HepG2 (cell line): ENCODE data around the gene KATNAL1. TPM values are rescaled to one million over a fixed set of nuclear protein-coding genes. Genes with fewer than 3 reads are reported as not detected.

Experiments used
- ATAC-seq: fragments of 200-7000 bp; cut with Tn5 transposase; 3 replicates; pipeline ENCODE4 v1.9.1; 2020; ENCODE audit warnings: mild to moderate bottlenecking, moderate library complexity
- BruUV-seq: library from RNA; stranded (reverse); fragments of 400-500 nt; replicated peaks from 2 replicates; lab custom pipeline; 2021; lab: Mats Ljungman, UMichigan
- CTCF ChIA-PET: fragments of 300-600 bp; formaldehyde crosslinking; extraction: SDS; loops from one replicate; lab custom pipeline; 2021; ENCODE audit warnings: low total read pairs, inconsistent platforms, low intra/inter-chr PET ratio; lab: Yijun Ruan, JAX
- POLR2A ChIA-PET: fragments of 350-600 bp; sonication (Branson Sonifier 250); formaldehyde crosslinking; loops from one replicate; lab custom pipeline; 2020; ENCODE audit warnings: antibody characterized with exemption, inconsistent platforms; lab: Yijun Ruan, JAX
- DNase-seq: peaks from one replicate; pipeline ENCODE4 v3.0.0-alpha.2; 2015; ENCODE audit warnings: low spot score
- FAIRE-seq: peaks from 3 replicates; lab custom pipeline; 2011; peaks lifted over from hg19 to GRCh38; lab: Jason Lieb, UNC
- H2AFZ ChIP-seq: one replicate; pipeline ENCODE4 v1.6.1; 2011; ENCODE audit warnings: low read length, inconsistent platforms
- H3K27ac ChIP-seq: fragments of 300-600 bp; 3 replicates; pipeline ENCODE4 v1.8.0; 2011; ENCODE audit warnings: mixed run types, mild to moderate bottlenecking, mixed read lengths, low read length, inconsistent platforms; ENCODE audit not compliant: insufficient read depth; ENCODE audit errors: extremely low read length
- H3K27me3 ChIP-seq, 2 experiments: fragments of 200-600 bp in 1 of 2; 2 replicates in 1 of 2; 3 replicates in 1 of 2; pipeline versions ENCODE4 v1.6.0 to v1.8.0; 2011; ENCODE audit warnings: low read length in 2 of 2, mild to moderate bottlenecking in 2 of 2, moderate library complexity in 2 of 2, inconsistent platforms in 1 of 2; ENCODE audit not compliant: insufficient read depth in 2 of 2, control insufficient read depth in 1 of 2
- H3K36me3 ChIP-seq, 2 experiments: fragments of 200-600 bp in 1 of 2; replicated peaks in 1 of 2; 2 replicates in 1 of 2; 3 replicates in 1 of 2; pipeline versions ENCODE4 v1.5.1 to v1.8.0; 2011; ENCODE audit warnings: low read length in 2 of 2, inconsistent platforms in 1 of 2; ENCODE audit not compliant: insufficient read depth in 2 of 2, control insufficient read depth in 1 of 2
- H3K4me1 ChIP-seq: 2 replicates; pipeline ENCODE4 v1.5.1; 2012; ENCODE audit warnings: low read length, inconsistent platforms; ENCODE audit not compliant: insufficient read depth
- H3K4me2 ChIP-seq: 2 replicates; pipeline ENCODE4 v1.6.0; 2011; ENCODE audit warnings: low read depth, low read length, inconsistent platforms
- H3K4me3 ChIP-seq, 3 experiments: fragments of 200-600 bp in 1 of 3; sonication (generic), shearing (Covaris generic) in 1 of 3; replicated peaks in 1 of 3; 2 replicates each; pipeline ENCODE4 v1.5.1; 2011 to 2016; ENCODE audit warnings: low read length in 3 of 3, inconsistent platforms in 2 of 3, low read depth in 2 of 3, mild to moderate bottlenecking in 2 of 3, control low read depth in 1 of 3, mixed read lengths in 1 of 3; ENCODE audit not compliant: insufficient read depth in 1 of 3
- H3K79me2 ChIP-seq: one replicate; pipeline ENCODE4 v1.6.1; 2011; ENCODE audit warnings: low read length, inconsistent platforms; ENCODE audit not compliant: insufficient read depth
- H3K9ac ChIP-seq: 2 replicates; pipeline ENCODE4 v1.6.0; 2011; ENCODE audit warnings: mild to moderate bottlenecking, low read depth, low read length, inconsistent platforms; ENCODE audit not compliant: insufficient read depth
- H3K9me3 ChIP-seq: 2 replicates; pipeline ENCODE4 v1.5.1; 2012; ENCODE audit warnings: mild to moderate bottlenecking, low read length
- H4K20me1 ChIP-seq: 2 replicates; pipeline ENCODE4 v1.6.0; 2011; ENCODE audit warnings: inconsistent platforms, mild to moderate bottlenecking, low read length, moderate library complexity; ENCODE audit not compliant: insufficient read depth
- GLI4 ChIP-seq: sonication (generic); formaldehyde crosslinking; IDR thresholded peaks from 2 replicates; pipeline ENCODE4 v1.5.1; 2020; ENCODE audit warnings: missing genetic modification reagents, mild to moderate bottlenecking, moderate library complexity, borderline replicate concordance
- HNF1B ChIP-seq: sonication (generic); formaldehyde crosslinking; IDR thresholded peaks from 2 replicates; pipeline ENCODE4 v1.5.1; 2020; ENCODE audit warnings: mild to moderate bottlenecking, moderate library complexity, missing genetic modification reagents
- KDM6A ChIP-seq: IDR thresholded peaks from 2 replicates; pipeline ENCODE4 v1.6.1; 2016; ENCODE audit warnings: low read depth
- MTF1 ChIP-seq: sonication (generic); formaldehyde crosslinking; IDR thresholded peaks from 2 replicates; pipeline ENCODE4 v1.5.0; 2020; ENCODE audit warnings: missing genetic modification reagents
- RCOR2 ChIP-seq: IDR thresholded peaks from 2 replicates; pipeline ENCODE4 v1.6.1; 2016; ENCODE audit warnings: missing biosample characterization, missing genetic modification reagents
- TEAD2 ChIP-seq: sonication (generic); formaldehyde crosslinking; IDR thresholded peaks from 2 replicates; pipeline ENCODE4 v1.9.0; 2021; ENCODE audit warnings: missing genetic modification reagents
- ZSCAN25 ChIP-seq: sonication (generic); formaldehyde crosslinking; IDR thresholded peaks from 2 replicates; pipeline ENCODE4 v1.8.0; 2022; ENCODE audit warnings: mild to moderate bottlenecking, missing genetic modification reagents
- WGBS: methylation state at CpG from one replicate; pipeline ENCODE4 v1.1.6; 2017; ENCODE audit warnings: low lambda C conversion rate; 5-methylcytosine and 5-hydroxymethylcytosine counted together
- in situ Hi-C: cut with HindIII; loops from 2 replicates; pipeline ENCODE4 v1.10.0; 2017; ENCODE audit warnings: low pct_unique_long_range_greater_than_20kb; ENCODE audit not compliant: extremely low pct_ligation_motif_present
- intact Hi-C: fragments of 100-400 bp; cut with micrococcal nuclease; formaldehyde crosslinking; loops from one replicate; pipeline ENCODE4 v1.10.0; 2022; ENCODE audit not compliant: unreplicated experiment
- polyA plus RNA-seq, 8 experiments: library from polyadenylated mRNA; depleted of rRNA in 3 of 8; stranded (reverse) in 7 of 8; unstranded in 1 of 8; fragments of >200 nt; fragmentation: Illumina TruSeq in 4 of 8; extraction: Trizol in 4 of 8; gene quantifications; 2 replicates each; pipeline versions ENCODE4 v1.2.1 to v1.2.3, GENCODE V29; 2011 to 2016; ENCODE audit warnings: low read depth in 4 of 8, missing spikeins in 1 of 8, mixed read lengths in 1 of 8; ENCODE audit not compliant: insufficient read depth in 1 of 8
- total RNA-seq, 5 experiments: library from RNA; depleted of rRNA; stranded (reverse); fragments of >200 nt; fragmentation: Illumina TruSeq; extraction: Trizol; gene quantifications; 2 replicates each; pipeline ENCODE4 v1.2.3, GENCODE V29; 2016; ENCODE audit warnings: low read depth in 1 of 5
- TF ChIP-seq, protein P1 (sequence below), 2 experiments: sonication (generic) in 1 of 2; formaldehyde crosslinking in 1 of 2; IDR thresholded peaks; 2 replicates each; pipeline versions ENCODE4 v1.6.1 to v1.9.0; 2014 to 2022; ENCODE audit warnings: antibody characterized with exemption in 1 of 2, borderline replicate concordance in 1 of 2, inconsistent platforms in 1 of 2, low read depth in 1 of 2, missing genetic modification reagents in 1 of 2
- TF ChIP-seq, protein P2 (sequence below): sonication (generic); IDR thresholded peaks from 2 replicates; pipeline ENCODE4 v1.6.1; 2016; ENCODE audit warnings: low read depth, borderline replicate concordance

KATNAL1 gene
- total and polyA plus RNA-seq, 2 of the 13 experiments (the other 11 are each of a cell fraction or from before 2014, with no cell fraction given), result 3.2 to 11.8 TPM

DNA sequence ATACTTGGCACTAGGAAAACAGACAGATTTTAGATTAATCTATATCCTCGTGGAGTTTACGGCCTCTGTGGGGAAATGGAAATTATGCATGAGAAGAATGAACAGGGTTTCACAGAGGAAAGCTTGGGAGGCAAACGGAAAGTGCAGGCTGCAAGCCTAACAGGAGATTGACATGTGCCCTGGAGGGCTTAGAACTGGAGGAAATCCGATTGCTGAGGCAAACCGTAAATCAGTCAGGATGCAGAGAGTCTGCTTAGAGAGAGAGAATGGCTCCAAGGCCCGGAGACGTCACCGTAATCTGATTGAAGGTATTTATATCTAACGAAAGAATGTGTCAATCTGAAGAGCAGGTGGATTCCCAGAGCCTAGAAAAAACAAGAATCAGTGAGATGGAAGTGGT, 143.2 kb downstream of the KATNAL1 start:
- BruUV-seq, result no TSS peak

GRCh38 chr13:30163441-30163840, 143.9 kb downstream of the KATNAL1 start:
- 63% methylated on average over 2 of the region's 2 CpGs for WGBS
- Histone ChIP-seq H3K4me3 (no peak overlapping the region), H3K4me2 (no peak overlapping the region), H3K4me1 (0 out of 2 replicates have a peak, but pooled peaks cover 7% of the 10 kb centered on the region), H2AFZ (no peak overlapping the region), H3K9me3 (no peaks in the 10 kb centered on the region), H3K27ac (no peak overlapping the region), H3K79me2 (no peaks in the 10 kb centered on the region), H3K36me3 (no peaks in the 10 kb centered on the region), H3K9ac (no peak overlapping the region), H4K20me1 (no peaks in the 10 kb centered on the region), H3K27me3 (0 out of 5 replicates have a peak, but pooled peaks cover 0 to 3% of the 10 kb centered on the region in 2 experiments)
- in situ Hi-C loops, result no loop called here
- POLR2A ChIA-PET, result no interaction called here
- FAIRE-seq (no peak), ATAC-seq (no peak), DNase-seq (no peak)
- intact Hi-C loops, result no loop called here
- BruUV-seq, result no TSS peak
- CTCF ChIA-PET, result no interaction called here
- no peak for TF ChIP-seq MTF1
- TF ChIP-seq, protein P1, sequence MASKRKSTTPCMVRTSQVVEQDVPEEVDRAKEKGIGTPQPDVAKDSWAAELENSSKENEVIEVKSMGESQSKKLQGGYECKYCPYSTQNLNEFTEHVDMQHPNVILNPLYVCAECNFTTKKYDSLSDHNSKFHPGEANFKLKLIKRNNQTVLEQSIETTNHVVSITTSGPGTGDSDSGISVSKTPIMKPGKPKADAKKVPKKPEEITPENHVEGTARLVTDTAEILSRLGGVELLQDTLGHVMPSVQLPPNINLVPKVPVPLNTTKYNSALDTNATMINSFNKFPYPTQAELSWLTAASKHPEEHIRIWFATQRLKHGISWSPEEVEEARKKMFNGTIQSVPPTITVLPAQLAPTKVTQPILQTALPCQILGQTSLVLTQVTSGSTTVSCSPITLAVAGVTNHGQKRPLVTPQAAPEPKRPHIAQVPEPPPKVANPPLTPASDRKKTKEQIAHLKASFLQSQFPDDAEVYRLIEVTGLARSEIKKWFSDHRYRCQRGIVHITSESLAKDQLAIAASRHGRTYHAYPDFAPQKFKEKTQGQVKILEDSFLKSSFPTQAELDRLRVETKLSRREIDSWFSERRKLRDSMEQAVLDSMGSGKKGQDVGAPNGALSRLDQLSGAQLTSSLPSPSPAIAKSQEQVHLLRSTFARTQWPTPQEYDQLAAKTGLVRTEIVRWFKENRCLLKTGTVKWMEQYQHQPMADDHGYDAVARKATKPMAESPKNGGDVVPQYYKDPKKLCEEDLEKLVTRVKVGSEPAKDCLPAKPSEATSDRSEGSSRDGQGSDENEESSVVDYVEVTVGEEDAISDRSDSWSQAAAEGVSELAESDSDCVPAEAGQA (IDR thresholded peaks at IDR 0.05; ENCODE audit: low read depth), result no peak
- TF ChIP-seq, protein P1 (CRISPR knock-in tag; IDR thresholded peaks at IDR 0.05; ENCODE audit: borderline replicate concordance), result no peak
- TF ChIP-seq, protein P2, sequence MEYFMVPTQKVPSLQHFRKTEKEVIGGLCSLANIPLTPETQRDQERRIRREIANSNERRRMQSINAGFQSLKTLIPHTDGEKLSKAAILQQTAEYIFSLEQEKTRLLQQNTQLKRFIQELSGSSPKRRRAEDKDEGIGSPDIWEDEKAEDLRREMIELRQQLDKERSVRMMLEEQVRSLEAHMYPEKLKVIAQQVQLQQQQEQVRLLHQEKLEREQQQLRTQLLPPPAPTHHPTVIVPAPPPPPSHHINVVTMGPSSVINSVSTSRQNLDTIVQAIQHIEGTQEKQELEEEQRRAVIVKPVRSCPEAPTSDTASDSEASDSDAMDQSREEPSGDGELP, result no peak
- no peak for TF ChIP-seq KDM6A (CRISPR knock-in tag)

More for the DNA sequence above, 143.2 kb downstream of the KATNAL1 start:
- Histone ChIP-seq H2AFZ (no peak overlapping the region), H3K9ac (no peak overlapping the region), H3K36me3 (no peaks in the 10 kb centered on the region), H3K4me1 (0 out of 2 replicates have a peak, but pooled peaks cover 4% of the 10 kb centered on the region), H4K20me1 (no peaks in the 10 kb centered on the region), H3K79me2 (no peaks in the 10 kb centered on the region), H3K4me3 (no peak overlapping the region), H3K27me3 (0 out of 5 replicates have a peak, but pooled peaks cover 0 to 3% of the 10 kb centered on the region in 2 experiments), H3K4me2 (no peak overlapping the region), H3K9me3 (no peaks in the 10 kb centered on the region), H3K27ac (no peak overlapping the region)
- WGBS, result 57% methylated on average over 9 of the region's 9 CpGs
- intact Hi-C loops (no loop called here), in situ Hi-C loops (no loop called here)
- DNase-seq (no peak), FAIRE-seq (no peak), ATAC-seq (no peak)
- POLR2A ChIA-PET, result no interaction called here
- CTCF ChIA-PET, result no interaction called here
- TF ChIP-seq GLI4 (CRISPR knock-in tag) (no peak), RCOR2 (CRISPR knock-in tag) (no peak), ZSCAN25 (no peak), HNF1B (no peak), TEAD2 (no peak)
